Stimulated activated CD4-positive, alpha-beta T cell treated with anti-CD3 and anti-CD28 coated beads, Interleukin-12 subunit alpha, Interleukin-12 subunit beta, amount 100 ng/mL, for 4 hours (primary cell): Measurements from ENCODE around the gene HMGCLL1.

ENCODE experiments used
- DNase-seq: peaks from one replicate; pipeline ENCODE4 v3.0.0-alpha.2; 2020

The HMGCLL1 gene

GRCh38 chr6:55578537-55579363 is at the start of gene HMGCLL1:
TSS of gene HMGCLL1 (minus strand) at chr6:55579192. CDS start at chr6:55579055, 137 bp downstream.
- no peak for DNase-seq

DNA sequence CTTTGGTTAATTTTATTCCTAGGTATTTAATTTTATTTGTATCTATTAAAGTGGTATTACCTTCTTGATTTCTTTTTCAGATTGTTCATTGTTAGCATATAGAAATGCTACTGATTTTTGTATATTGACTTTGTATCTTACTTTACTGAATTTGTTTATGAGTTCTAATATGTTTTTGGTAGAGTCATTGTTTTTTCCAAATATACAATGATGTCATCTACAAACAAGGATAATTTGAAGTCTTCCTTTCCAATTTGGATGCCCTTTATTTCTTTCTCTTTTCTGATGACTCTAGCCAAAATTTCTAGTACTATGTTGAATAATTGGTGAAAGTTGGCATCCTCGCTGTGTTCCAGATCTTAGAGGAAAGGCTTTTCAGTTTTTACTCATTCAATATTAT is 43.0 kb upstream of the HMGCLL1 start:
- DNase-seq, result no peak

DNA sequence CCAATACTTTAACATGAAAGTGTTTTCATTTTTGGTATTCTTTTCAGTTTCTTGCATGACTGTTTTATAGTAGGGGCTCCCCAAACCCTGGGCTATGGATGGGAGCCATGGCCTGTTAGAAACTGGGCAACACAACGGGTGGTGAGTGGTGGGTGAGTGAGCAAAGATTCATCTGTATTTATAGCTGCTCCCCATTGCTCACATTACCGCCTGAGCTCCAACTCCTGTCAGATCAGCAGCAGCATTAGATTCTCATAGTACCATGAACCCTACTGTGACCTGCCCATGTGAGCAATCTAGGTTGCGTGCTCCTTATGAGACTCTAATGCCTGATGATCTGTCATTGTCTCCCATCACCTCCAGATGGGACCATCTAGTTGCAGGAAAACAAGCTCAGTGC is 42.3 kb upstream of the HMGCLL1 start:
- DNase-seq, result no peak

GRCh38 chr6:55617272-55617671 is 38.3 kb upstream of the HMGCLL1 start:
- DNase-seq, result no peak

DNA sequence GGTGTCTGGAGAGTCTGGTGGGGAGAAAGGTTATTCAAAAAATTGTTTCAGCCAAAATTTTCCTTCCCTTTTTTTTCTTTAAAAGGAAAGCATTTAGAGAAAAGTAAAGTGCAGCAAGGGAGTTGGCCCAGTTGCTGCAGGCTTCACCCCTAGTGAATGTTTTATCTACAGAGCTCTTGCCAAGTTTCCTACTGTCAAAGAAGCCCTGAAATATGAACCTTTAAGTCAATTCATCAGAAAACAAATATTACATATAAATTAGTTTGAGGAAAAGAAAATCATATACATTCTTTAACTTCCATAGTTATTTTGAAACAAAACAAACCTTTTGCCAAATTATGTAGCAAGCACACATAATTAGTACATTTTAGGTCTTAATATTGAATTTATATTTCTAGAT is 25.0 kb upstream of the HMGCLL1 start:
- DNase-seq, result no peak

GRCh38 chr6:55601120-55601519 is 22.1 kb upstream of the HMGCLL1 start:
- no peak for DNase-seq

GRCh38 chr6:55594442-55594841 is 15.4 kb upstream of the HMGCLL1 start:
- DNase-seq, result no peak

- no peak for DNase-seq
These were observed 5.8 kb upstream of the HMGCLL1 start for GRCh38 chr6:55584654-55585354.

GRCh38 chr6:55576811-55577210 is 2.2 kb downstream of the HMGCLL1 start:
- DNase-seq, result no peak

DNA sequence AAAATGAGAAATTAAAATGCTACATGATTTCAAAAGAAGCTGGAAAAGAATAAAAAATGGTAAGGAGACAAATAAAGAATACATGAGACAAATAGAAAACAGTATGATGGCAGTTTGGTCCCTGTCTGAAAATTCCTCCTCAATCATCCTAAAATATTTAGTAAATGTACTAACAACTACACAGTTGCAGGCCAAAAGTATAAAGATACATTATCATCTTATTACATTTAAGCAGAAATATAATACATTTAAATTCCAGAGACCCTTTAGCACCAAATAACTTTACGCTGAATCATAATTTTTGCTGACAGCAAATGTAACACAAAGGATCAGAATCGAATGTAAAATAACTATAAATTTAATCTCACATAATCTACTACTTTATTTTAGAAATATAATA is 4.4 kb downstream of the HMGCLL1 start:
- no peak for DNase-seq

DNA sequence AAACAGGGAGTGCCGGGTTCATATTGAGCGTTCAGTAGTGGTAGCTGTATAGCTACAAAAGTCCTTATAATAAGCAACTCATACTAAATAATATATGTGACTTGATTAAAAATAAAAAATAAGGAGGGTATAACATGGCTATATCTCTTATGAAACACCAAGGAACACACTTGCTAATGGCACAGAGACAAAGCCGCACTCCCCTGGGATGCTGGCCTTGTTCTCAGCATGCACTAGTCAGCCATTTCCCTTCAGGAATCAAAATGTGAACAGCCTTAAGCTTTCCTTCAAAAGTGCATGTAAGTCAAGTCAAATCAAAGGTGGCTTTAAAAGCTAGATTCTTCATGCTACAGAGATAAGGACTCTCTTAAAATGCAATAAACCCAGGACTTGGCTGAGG is 9.4 kb downstream of the HMGCLL1 start:
- no peak for DNase-seq

GRCh38 chr6:55568808-55569439 is 10.1 kb downstream of the HMGCLL1 start:
- DNase-seq, result no peak

GRCh38 chr6:55567558-55567957 is 11.4 kb downstream of the HMGCLL1 start:
- no peak for DNase-seq

- DNase-seq, result no peak
These were observed 12.8 kb downstream of the HMGCLL1 start for GRCh38 chr6:55566036-55566710.

- no peak for DNase-seq
These were observed 16.7 kb downstream of the HMGCLL1 start for GRCh38 chr6:55562318-55562717.

- DNase-seq, result no peak
These were observed 18.6 kb downstream of the HMGCLL1 start for GRCh38 chr6:55560290-55560885.

DNA sequence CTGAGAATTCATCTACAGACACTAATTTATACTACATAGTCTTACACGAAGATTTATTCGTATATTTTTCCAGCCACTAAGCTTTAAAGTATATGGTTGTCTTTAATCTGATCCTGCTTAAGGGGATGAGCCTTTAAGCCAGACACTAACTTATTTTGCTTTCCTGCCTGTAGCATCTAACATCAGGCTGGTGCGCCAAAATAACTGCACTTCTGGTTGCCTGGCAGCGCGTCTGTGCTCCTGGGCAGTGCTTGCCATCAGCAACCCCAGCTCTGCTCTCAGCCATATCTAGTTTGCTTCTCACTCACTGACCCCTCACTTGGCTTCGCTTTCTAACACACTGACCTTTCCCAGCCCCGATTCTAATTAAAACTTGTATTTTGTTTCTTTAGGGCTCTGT is 21.8 kb downstream of the HMGCLL1 start:
- DNase-seq, result no peak

- no peak for DNase-seq
These were observed 33.2 kb downstream of the HMGCLL1 start for GRCh38 chr6:55545791-55546190.

- no peak for DNase-seq
These were observed 35.2 kb downstream of the HMGCLL1 start for GRCh38 chr6:55543633-55544309.

DNA sequence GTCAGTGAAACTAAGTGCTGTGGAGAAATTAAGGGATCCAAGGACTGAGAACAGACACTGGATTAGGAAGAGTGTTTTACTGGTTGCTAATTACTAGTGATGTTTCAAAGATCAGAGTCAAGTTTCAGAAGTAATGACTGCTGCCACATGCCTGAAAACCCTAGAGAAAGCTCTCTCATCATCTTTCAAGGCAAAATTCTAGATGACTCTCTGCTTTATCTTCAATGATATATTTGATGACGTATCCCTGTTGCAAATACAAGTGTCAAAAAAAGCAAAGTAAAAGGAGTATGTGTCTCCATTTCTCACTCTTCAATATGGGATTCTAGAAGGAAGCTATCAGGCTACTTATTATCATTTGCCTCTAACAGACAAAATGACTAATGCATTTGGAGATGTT is 38.0 kb downstream of the HMGCLL1 start:
- no peak for DNase-seq

DNA sequence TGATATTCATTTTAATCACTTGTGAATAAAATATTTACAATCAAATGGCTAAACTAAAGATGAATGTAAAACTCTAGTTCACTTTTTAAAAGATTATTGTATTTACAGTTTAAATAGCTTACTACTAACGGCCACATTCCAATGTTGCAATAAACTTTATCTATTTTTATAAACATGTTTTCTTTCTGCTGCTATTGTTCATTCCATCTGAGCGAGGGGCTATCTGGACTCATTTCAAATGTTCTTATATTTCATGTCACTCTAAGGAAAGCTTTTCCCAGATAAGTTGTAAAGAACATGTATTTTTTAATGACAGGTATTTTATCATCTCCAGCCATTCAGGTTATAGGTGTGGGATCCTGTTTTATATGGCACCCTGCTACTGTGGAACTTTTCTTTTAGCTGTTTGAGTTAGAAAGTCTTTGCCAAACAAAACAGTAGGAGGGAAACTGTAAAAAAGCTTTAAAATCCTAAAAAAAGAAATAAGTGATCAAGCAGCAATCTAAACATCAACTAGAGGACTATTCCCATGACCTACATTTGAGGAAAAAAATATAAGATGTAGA is 42.5 kb downstream of the HMGCLL1 start:
- no peak for DNase-seq

GRCh38 chr6:55531496-55531895 is 47.5 kb downstream of the HMGCLL1 start:
- no peak for DNase-seq
